AG10803 (cell line): ENCODE data around the gene VEPH1.

Source experiments
- DNase-seq: peaks from one replicate; pipeline ENCODE4 v3.0.0; 2010; ENCODE audit warnings: low read depth
- H3K4me3 ChIP-seq: 2 replicates; pipeline ENCODE4 v1.5.1; 2011; ENCODE audit warnings: mild to moderate bottlenecking, low read length, control low read depth
- CTCF ChIP-seq: conservative IDR thresholded peaks from 2 replicates; pipeline ENCODE4 v1.5.1; 2011; ENCODE audit warnings: mild to moderate bottlenecking, low read length, control low read depth, inconsistent platforms

VEPH1 gene

GRCh38 chr3:157233923-157234322 is 269.3 kb downstream of the VEPH1 start:
- no peak for DNase-seq
- TF ChIP-seq CTCF = no peak
- H3K4me3 ChIP-seq = no peak overlapping the region

- DNase-seq = no peak
These were observed 271.1 kb downstream of the VEPH1 start for GRCh38 chr3:157232141-157232540.

GRCh38 chr3:157231071-157231470 is 272.1 kb downstream of the VEPH1 start:
- TF ChIP-seq CTCF = no peak
- DNase-seq = peak; percentile 86
- no peak overlapping the region for H3K4me3 ChIP-seq

More at GRCh38 chr3:157232141-157232540, 271.1 kb downstream of the VEPH1 start:
- no peak overlapping the region for H3K4me3 ChIP-seq
- TF ChIP-seq CTCF = no peak

GRCh38 chr3:157226173-157226847 is 276.9 kb downstream of the VEPH1 start:
- DNase-seq = peak; percentile 53
- TF ChIP-seq CTCF = no peak
- no peak overlapping the region for H3K4me3 ChIP-seq

GRCh38 chr3:157225001-157225400 is 278.2 kb downstream of the VEPH1 start:
- TF ChIP-seq CTCF = no peak
- no peak for DNase-seq
- H3K4me3 ChIP-seq = no peak overlapping the region

GRCh38 chr3:157220883-157221282 is 282.3 kb downstream of the VEPH1 start:
- TF ChIP-seq CTCF = no peak
- H3K4me3 ChIP-seq = no peak overlapping the region
- DNase-seq = no peak

- DNase-seq = no peak
- no peak overlapping the region for H3K4me3 ChIP-seq
- TF ChIP-seq CTCF = no peak
These were observed 283.0 kb downstream of the VEPH1 start for GRCh38 chr3:157220211-157220610.
